Activated CD8-positive, alpha-beta T cell treated with anti-CD3 and anti-CD28 coated beads, Interleukin-2, amount 10 ng/mL, durations not matched to agents 7 days and 5 days (primary cell): ENCODE results near the gene CEMIP. TPM values are rescaled to one million over a fixed set of nuclear protein-coding genes. Genes with fewer than 3 reads are reported as not detected.

Experiments
- ATAC-seq: fragments of 150-1000 bp; cut with Tn5 transposase; one replicate; pipeline ENCODE4 v1.10.0; 2021; ENCODE audit warnings: moderate library complexity
- CTCF ChIA-PET: fragments of 350-600 bp; sonication (Branson Sonifier 250); formaldehyde crosslinking; loops from one replicate; lab custom pipeline; 2021; ENCODE audit warnings: antibody characterized with exemption; lab: Charles Lee
- POLR2A ChIA-PET: fragments of 350-600 bp; sonication (Branson Sonifier 250); formaldehyde crosslinking; loops from one replicate; lab custom pipeline; 2021; ENCODE audit warnings: antibody characterized with exemption; lab: Charles Lee
- DNase-seq: peaks from one replicate; pipeline ENCODE4 v3.0.0-alpha.2; 2020
- H3K27ac Mint-ChIP-seq: one replicate; pipeline ENCODE4 v1.8.0; 2021; ENCODE audit warnings: mild to moderate bottlenecking, mixed read lengths
- H3K27me3 Mint-ChIP-seq: one replicate; pipeline ENCODE4 v1.8.0; 2021; ENCODE audit warnings: low read depth, mixed read lengths
- H3K36me3 Mint-ChIP-seq: one replicate; pipeline ENCODE4 v1.8.0; 2021; ENCODE audit warnings: low read depth, mixed read lengths
- H3K4me1 Mint-ChIP-seq: one replicate; pipeline ENCODE4 v1.8.0; 2021; ENCODE audit warnings: low read depth, mixed read lengths
- H3K4me3 Mint-ChIP-seq: one replicate; pipeline ENCODE4 v1.8.0; 2021; ENCODE audit warnings: mild to moderate bottlenecking, mixed read lengths
- H3K9me3 Mint-ChIP-seq: one replicate; pipeline ENCODE4 v1.8.0; 2022; ENCODE audit warnings: mixed read lengths; ENCODE audit not compliant: insufficient read depth
- total RNA-seq, 2 experiments: library from RNA; stranded (reverse); gene quantifications; one replicate each; pipeline ENCODE4 v1.2.3, GENCODE V29; 2021

CEMIP gene
- total RNA-seq, 2 experiments from 2014 or later = not detected

- ATAC-seq (no peak), DNase-seq (no peak)
- Mint-ChIP-seq H3K27ac (no peak overlapping the region), H3K4me1 (no peaks in the 10 kb centered on the region), H3K4me3 (no peak overlapping the region), H3K27me3 (peaks cover 3% of the 10 kb centered on the region), H3K9me3 (no peaks in the 10 kb centered on the region), H3K36me3 (no peaks in the 10 kb centered on the region)
- POLR2A ChIA-PET = no interaction called here
- CTCF ChIA-PET = no interaction called here
Measured at GRCh38 chr15:80828796-80829195, 49.6 kb downstream of the CEMIP start.

- ChIA-PET POLR2A (no interaction called here), CTCF (no interaction called here)
Measured at GRCh38 chr15:80830677-80831076, 51.5 kb downstream of the CEMIP start.

GRCh38 chr15:80831192-80831591, 52.0 kb downstream of the CEMIP start:
- POLR2A ChIA-PET = no interaction called here
- H3K27me3 Mint-ChIP-seq = peaks cover 13% of the 10 kb centered on the region
- DNase-seq (no peak), ATAC-seq (no peak)
- H3K4me3 Mint-ChIP-seq = no peak overlapping the region
- H3K27ac Mint-ChIP-seq = no peak overlapping the region
- H3K4me1 Mint-ChIP-seq = no peaks in the 10 kb centered on the region
- CTCF ChIA-PET = no interaction called here
- H3K9me3 Mint-ChIP-seq = no peaks in the 10 kb centered on the region
- H3K36me3 Mint-ChIP-seq = no peaks in the 10 kb centered on the region

More at GRCh38 chr15:80830677-80831076, 51.5 kb downstream of the CEMIP start:
- DNase-seq (no peak), ATAC-seq (no peak)
- no peaks in the 10 kb centered on the region for H3K4me1 Mint-ChIP-seq
- no peak overlapping the region for H3K27ac Mint-ChIP-seq
- peaks cover 9% of the 10 kb centered on the region for H3K27me3 Mint-ChIP-seq
- H3K4me3 Mint-ChIP-seq = no peak overlapping the region
- no peaks in the 10 kb centered on the region for H3K36me3 Mint-ChIP-seq
- H3K9me3 Mint-ChIP-seq = no peaks in the 10 kb centered on the region

GRCh38 chr15:80831606-80832224, 52.5 kb downstream of the CEMIP start:
- Mint-ChIP-seq H3K27me3 (peaks cover 15% of the 10 kb centered on the region), H3K36me3 (no peaks in the 10 kb centered on the region)

GRCh38 chr15:80832686-80833085, 53.5 kb downstream of the CEMIP start:
- H3K9me3 Mint-ChIP-seq = no peaks in the 10 kb centered on the region
- ATAC-seq (no peak), DNase-seq (no peak)
- H3K36me3 Mint-ChIP-seq = no peaks in the 10 kb centered on the region
- no peaks in the 10 kb centered on the region for H3K4me1 Mint-ChIP-seq
- H3K27me3 Mint-ChIP-seq = peaks cover 15% of the 10 kb centered on the region
- ChIA-PET POLR2A (no interaction called here), CTCF (interaction anchor here (0.6 kb wide), 1 partner anchor 957 kb away, joined by 3 read pairs; no protein-coding TSS in a partner anchor)
- H3K27ac Mint-ChIP-seq = no peak overlapping the region
- H3K4me3 Mint-ChIP-seq = no peak overlapping the region

More at GRCh38 chr15:80831606-80832224, 52.5 kb downstream of the CEMIP start:
- Mint-ChIP-seq H3K27ac (no peak overlapping the region), H3K4me3 (no peak overlapping the region), H3K4me1 (no peaks in the 10 kb centered on the region), H3K9me3 (no peaks in the 10 kb centered on the region)
- ChIA-PET CTCF (no interaction called here), POLR2A (no interaction called here)
- ATAC-seq (no peak), DNase-seq (no peak)

GRCh38 chr15:80834402-80834801, 55.2 kb downstream of the CEMIP start:
- ChIA-PET POLR2A (no interaction called here), CTCF (no interaction called here)
- Mint-ChIP-seq H3K36me3 (no peaks in the 10 kb centered on the region), H3K4me3 (no peak overlapping the region), H3K27ac (no peak overlapping the region), H3K27me3 (peaks cover 15% of the 10 kb centered on the region), H3K9me3 (no peaks in the 10 kb centered on the region), H3K4me1 (no peaks in the 10 kb centered on the region)
- ATAC-seq (no peak), DNase-seq (no peak)

GRCh38 chr15:80834906-80835305, 55.7 kb downstream of the CEMIP start:
- CTCF ChIA-PET = no interaction called here
- no peaks in the 10 kb centered on the region for H3K9me3 Mint-ChIP-seq
- no peak for DNase-seq
- H3K4me3 Mint-ChIP-seq = no peak overlapping the region
- no peaks in the 10 kb centered on the region for H3K36me3 Mint-ChIP-seq
- peaks cover 15% of the 10 kb centered on the region for H3K27me3 Mint-ChIP-seq
- H3K27ac Mint-ChIP-seq = no peak overlapping the region
- POLR2A ChIA-PET = no interaction called here
- ATAC-seq = no peak
- no peaks in the 10 kb centered on the region for H3K4me1 Mint-ChIP-seq

- Mint-ChIP-seq H3K27ac (no peak overlapping the region), H3K27me3 (peaks cover 15% of the 10 kb centered on the region), H3K9me3 (no peaks in the 10 kb centered on the region), H3K4me1 (no peaks in the 10 kb centered on the region), H3K4me3 (no peak overlapping the region), H3K36me3 (no peaks in the 10 kb centered on the region)
- ChIA-PET POLR2A (no interaction called here), CTCF (no interaction called here)
- DNase-seq = no peak
- ATAC-seq = no peak
Measured at GRCh38 chr15:80835336-80835735, 56.2 kb downstream of the CEMIP start.

GRCh38 chr15:80836223-80836622, 57.1 kb downstream of the CEMIP start:
- Mint-ChIP-seq H3K27me3 (peaks cover 15% of the 10 kb centered on the region), H3K27ac (no peak overlapping the region), H3K36me3 (no peaks in the 10 kb centered on the region), H3K9me3 (no peaks in the 10 kb centered on the region), H3K4me1 (no peaks in the 10 kb centered on the region), H3K4me3 (no peak overlapping the region)
- DNase-seq = no peak
- ChIA-PET POLR2A (no interaction called here), CTCF (no interaction called here)
- no peak for ATAC-seq

- H3K27me3 Mint-ChIP-seq = peaks cover 17% of the 10 kb centered on the region
- no peak overlapping the region for H3K4me3 Mint-ChIP-seq
- H3K9me3 Mint-ChIP-seq = no peaks in the 10 kb centered on the region
- ChIA-PET POLR2A (no interaction called here), CTCF (no interaction called here)
- ATAC-seq (no peak), DNase-seq (no peak)
- no peaks in the 10 kb centered on the region for H3K4me1 Mint-ChIP-seq
- H3K36me3 Mint-ChIP-seq = no peaks in the 10 kb centered on the region
- H3K27ac Mint-ChIP-seq = no peak overlapping the region
Measured at GRCh38 chr15:80837006-80837405, 57.8 kb downstream of the CEMIP start.

- Mint-ChIP-seq H3K36me3 (no peaks in the 10 kb centered on the region), H3K27ac (no peak overlapping the region), H3K9me3 (no peaks in the 10 kb centered on the region), H3K4me3 (no peak overlapping the region), H3K27me3 (peaks cover 18% of the 10 kb centered on the region), H3K4me1 (no peaks in the 10 kb centered on the region)
- CTCF ChIA-PET = no interaction called here
- ATAC-seq = no peak
- DNase-seq = no peak
- POLR2A ChIA-PET = no interaction called here
Measured at GRCh38 chr15:80838012-80838411, 58.8 kb downstream of the CEMIP start.

- no peaks in the 10 kb centered on the region for H3K36me3 Mint-ChIP-seq
- ChIA-PET POLR2A (no interaction called here), CTCF (no interaction called here)
- H3K27ac Mint-ChIP-seq = no peak overlapping the region
- ATAC-seq = no peak
- H3K9me3 Mint-ChIP-seq = no peaks in the 10 kb centered on the region
- peaks cover 18% of the 10 kb centered on the region for H3K27me3 Mint-ChIP-seq
- H3K4me1 Mint-ChIP-seq = no peaks in the 10 kb centered on the region
- H3K4me3 Mint-ChIP-seq = no peak overlapping the region
- DNase-seq = no peak
Measured at GRCh38 chr15:80838666-80839065, 59.5 kb downstream of the CEMIP start.

GRCh38 chr15:80839764-80840130, 60.6 kb downstream of the CEMIP start:
- CTCF ChIA-PET = no interaction called here
- no peak for ATAC-seq
- Mint-ChIP-seq H3K9me3 (no peaks in the 10 kb centered on the region), H3K36me3 (no peaks in the 10 kb centered on the region), H3K4me3 (no peak overlapping the region), H3K27me3 (peaks cover 12% of the 10 kb centered on the region), H3K4me1 (no peaks in the 10 kb centered on the region), H3K27ac (no peak overlapping the region)
- no peak for DNase-seq
- POLR2A ChIA-PET = no interaction called here
